22Rv1 (cell line): Measurements from ENCODE around the gene PDE6A.

Source experiments
- ZFX ChIP-seq: fragments of 450-650 bp; IDR thresholded peaks from 2 replicates; pipeline ENCODE4 v1.6.1; 2017; ENCODE audit warnings: antibody characterized with exemption, borderline replicate concordance
- TF ChIP-seq, protein P1 (sequence below): fragments of 450-650 bp; IDR thresholded peaks from 2 replicates; pipeline ENCODE4 v1.5.1; 2017; ENCODE audit warnings: mild to moderate bottlenecking

DNA sequence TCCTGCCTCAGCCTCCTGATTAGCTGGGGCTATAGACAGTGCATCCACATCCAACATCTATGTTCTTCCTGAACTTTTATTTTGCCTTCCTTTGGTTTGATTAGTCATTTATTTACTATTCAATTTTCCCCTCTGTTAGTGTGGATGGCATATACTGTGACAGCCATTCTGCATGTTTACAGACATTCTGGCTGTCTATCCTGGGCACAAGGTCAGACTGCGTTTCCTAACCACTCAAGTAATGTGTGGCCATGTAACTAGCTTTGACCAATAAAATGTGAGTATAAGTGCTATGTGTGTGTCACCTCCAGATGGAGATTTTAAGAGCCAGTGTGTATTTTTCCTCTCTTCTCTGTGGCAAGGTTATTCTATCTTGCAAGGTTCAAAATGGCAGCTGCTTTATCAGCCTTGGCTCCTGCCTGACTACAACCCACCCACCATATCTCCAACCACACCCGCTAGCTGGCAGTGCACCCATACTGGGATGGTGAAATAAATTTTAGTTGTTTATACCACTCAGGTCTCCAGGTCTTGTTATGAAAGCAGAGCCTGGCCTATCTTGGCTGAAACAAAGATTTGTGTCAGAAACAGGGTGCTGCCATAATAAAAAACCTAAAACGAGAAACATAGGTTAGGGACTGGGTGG, 32.2 kb downstream of the PDE6A start:
- TF ChIP-seq, protein P1, sequence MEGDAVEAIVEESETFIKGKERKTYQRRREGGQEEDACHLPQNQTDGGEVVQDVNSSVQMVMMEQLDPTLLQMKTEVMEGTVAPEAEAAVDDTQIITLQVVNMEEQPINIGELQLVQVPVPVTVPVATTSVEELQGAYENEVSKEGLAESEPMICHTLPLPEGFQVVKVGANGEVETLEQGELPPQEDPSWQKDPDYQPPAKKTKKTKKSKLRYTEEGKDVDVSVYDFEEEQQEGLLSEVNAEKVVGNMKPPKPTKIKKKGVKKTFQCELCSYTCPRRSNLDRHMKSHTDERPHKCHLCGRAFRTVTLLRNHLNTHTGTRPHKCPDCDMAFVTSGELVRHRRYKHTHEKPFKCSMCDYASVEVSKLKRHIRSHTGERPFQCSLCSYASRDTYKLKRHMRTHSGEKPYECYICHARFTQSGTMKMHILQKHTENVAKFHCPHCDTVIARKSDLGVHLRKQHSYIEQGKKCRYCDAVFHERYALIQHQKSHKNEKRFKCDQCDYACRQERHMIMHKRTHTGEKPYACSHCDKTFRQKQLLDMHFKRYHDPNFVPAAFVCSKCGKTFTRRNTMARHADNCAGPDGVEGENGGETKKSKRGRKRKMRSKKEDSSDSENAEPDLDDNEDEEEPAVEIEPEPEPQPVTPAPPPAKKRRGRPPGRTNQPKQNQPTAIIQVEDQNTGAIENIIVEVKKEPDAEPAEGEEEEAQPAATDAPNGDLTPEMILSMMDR = no peak
- TF ChIP-seq ZFX = no peak
